H9 (cell line): ENCODE data around the gene TTC28. TPM values are rescaled to one million over a fixed set of nuclear protein-coding genes. Genes with fewer than 3 reads are reported as not detected.

Experiments
- DNase-seq: peaks from one replicate; pipeline ENCODE4 v3.0.0-alpha.2; 2017
- H2AFZ ChIP-seq: one replicate; pipeline ENCODE4 v1.6.1; 2013; ENCODE audit warnings: mild to moderate bottlenecking, low read length, control low read depth, moderate library complexity
- H2AK5ac ChIP-seq: 2 replicates; pipeline ENCODE4 v1.6.1; 2013; ENCODE audit warnings: low read length, control low read depth, mixed read lengths; ENCODE audit not compliant: insufficient read length
- H2BK120ac ChIP-seq: one replicate; pipeline ENCODE4 v1.6.1; 2013; ENCODE audit warnings: low read depth, mild to moderate bottlenecking, low read length, control low read depth, inconsistent platforms; ENCODE audit not compliant: poor library complexity, severe bottlenecking
- H2BK12ac ChIP-seq: 2 replicates; pipeline ENCODE4 v1.6.1; 2013; ENCODE audit warnings: low read length, control low read depth, mixed read lengths, low read depth; ENCODE audit not compliant: insufficient read length
- H2BK15ac ChIP-seq: 2 replicates; pipeline ENCODE4 v1.6.1; 2013; ENCODE audit warnings: low read depth, low read length, control low read depth
- H2BK20ac ChIP-seq: one replicate; pipeline ENCODE4 v1.6.1; 2013; ENCODE audit warnings: low read depth, mild to moderate bottlenecking, low read length, control low read depth, inconsistent platforms; ENCODE audit not compliant: poor library complexity, severe bottlenecking
- H2BK5ac ChIP-seq: 2 replicates; pipeline ENCODE4 v1.6.1; 2013; ENCODE audit warnings: low read length, control low read depth, mixed read lengths; ENCODE audit not compliant: insufficient read length
- H3K14ac ChIP-seq: 2 replicates; pipeline ENCODE4 v1.6.1; 2013; ENCODE audit warnings: low read length, control low read depth; ENCODE audit not compliant: insufficient read depth
- H3K18ac ChIP-seq: 2 replicates; pipeline ENCODE4 v1.6.1; 2013; ENCODE audit warnings: low read depth, mild to moderate bottlenecking, mixed read lengths, low read length, control low read depth; ENCODE audit not compliant: insufficient read length
- H3K23ac ChIP-seq: 2 replicates; pipeline ENCODE4 v1.6.1; 2013; ENCODE audit warnings: low read length, control low read depth, mixed read lengths, low read depth; ENCODE audit not compliant: insufficient read length
- H3K23me2 ChIP-seq: 2 replicates; pipeline ENCODE4 v1.6.1; 2013; ENCODE audit warnings: low read depth, mild to moderate bottlenecking, mixed read lengths, low read length, control low read depth; ENCODE audit not compliant: insufficient read length, poor library complexity, severe bottlenecking
- H3K27ac ChIP-seq: 2 replicates; pipeline ENCODE4 v1.5.1; 2013; ENCODE audit warnings: low read length, control low read depth, mixed read lengths, low read depth; ENCODE audit not compliant: insufficient read length
- H3K27me3 ChIP-seq: 2 replicates; pipeline ENCODE4 v1.6.1; 2013; ENCODE audit warnings: low read length, control low read depth, inconsistent platforms; ENCODE audit not compliant: insufficient read depth
- H3K4ac ChIP-seq: 2 replicates; pipeline ENCODE4 v1.6.1; 2013; ENCODE audit warnings: low read depth, mild to moderate bottlenecking, control low read depth, inconsistent platforms, low read length, moderate library complexity
- H3K4me1 ChIP-seq: 2 replicates; pipeline ENCODE4 v1.6.1; 2013; ENCODE audit warnings: low read length, control low read depth, inconsistent platforms; ENCODE audit not compliant: insufficient read depth
- H3K4me2 ChIP-seq: 2 replicates; pipeline ENCODE4 v1.6.1; 2013; ENCODE audit warnings: low read length, control low read depth, mixed read lengths; ENCODE audit not compliant: insufficient read length, insufficient read depth
- H3K56ac ChIP-seq: 2 replicates; pipeline ENCODE4 v1.6.1; 2013; ENCODE audit warnings: low read depth, mild to moderate bottlenecking, mixed read lengths, low read length, control low read depth; ENCODE audit not compliant: insufficient read length
- H3K79me1 ChIP-seq: 2 replicates; pipeline ENCODE4 v1.6.1; 2013; ENCODE audit warnings: low read depth, mild to moderate bottlenecking, moderate library complexity, low read length, control low read depth, inconsistent platforms; ENCODE audit not compliant: insufficient read depth, poor library complexity, severe bottlenecking
- H3K79me2 ChIP-seq: 2 replicates; pipeline ENCODE4 v1.6.1; 2013; ENCODE audit warnings: low read length, control low read depth, inconsistent platforms; ENCODE audit not compliant: insufficient read depth
- H3K9ac ChIP-seq: 2 replicates; pipeline ENCODE4 v1.6.1; 2013; ENCODE audit warnings: low read length, control low read depth, mixed read lengths; ENCODE audit not compliant: insufficient read length; ENCODE audit errors: extremely low read depth
- H3K9me3 ChIP-seq: one replicate; pipeline ENCODE4 v1.6.1; 2013; ENCODE audit warnings: low read depth, low read length, inconsistent platforms; ENCODE audit not compliant: control insufficient read depth
- H3T11ph ChIP-seq: one replicate; pipeline ENCODE4 v1.6.1; 2013; ENCODE audit warnings: mild to moderate bottlenecking, low read length, control low read depth, inconsistent platforms
- H4K20me1 ChIP-seq: one replicate; pipeline ENCODE4 v1.6.1; 2013; ENCODE audit not compliant: control insufficient read depth, insufficient read length, insufficient read depth
- H4K5ac ChIP-seq: 2 replicates; pipeline ENCODE4 v1.6.1; 2013; ENCODE audit warnings: low read depth, mild to moderate bottlenecking, mixed read lengths, low read length, control low read depth; ENCODE audit not compliant: insufficient read length
- H4K8ac ChIP-seq: replicated peaks from 2 replicates; pipeline ENCODE4 v1.6.1; 2013; ENCODE audit warnings: low read length, control low read depth, mixed read lengths, low read depth; ENCODE audit not compliant: insufficient read length
- H4K91ac ChIP-seq: 2 replicates; pipeline ENCODE4 v1.6.1; 2013; ENCODE audit warnings: low read depth, mild to moderate bottlenecking, moderate library complexity, mixed read lengths, low read length, control low read depth; ENCODE audit not compliant: insufficient read length
- H3K27ac Mint-ChIP-seq, 3 experiments: 2 replicates in 2 of 3; 3 replicates in 1 of 3; pipeline ENCODE4 v1.8.0; 2020 to 2021; ENCODE audit warnings: mixed read lengths in 3 of 3, mild to moderate bottlenecking in 1 of 3, moderate library complexity in 1 of 3
- H3K27me3 Mint-ChIP-seq: 2 replicates; pipeline ENCODE4 v1.8.0; 2021; ENCODE audit warnings: low read depth, mild to moderate bottlenecking, moderate library complexity, mixed read lengths
- H3K36me3 Mint-ChIP-seq, 3 experiments: 2 replicates in 2 of 3; 3 replicates in 1 of 3; pipeline ENCODE4 v1.8.0; 2020 to 2021; ENCODE audit warnings: low read depth in 3 of 3, mixed read lengths in 3 of 3; ENCODE audit not compliant: insufficient read depth in 1 of 3
- H3K4me1 Mint-ChIP-seq, 2 experiments: 2 replicates each; pipeline ENCODE4 v1.8.0; 2020; ENCODE audit warnings: mixed read lengths in 2 of 2
- H3K4me3 Mint-ChIP-seq, 2 experiments: 2 replicates in 1 of 2; 3 replicates in 1 of 2; pipeline ENCODE4 v1.8.0; 2020 to 2021; ENCODE audit warnings: mild to moderate bottlenecking in 2 of 2, mixed read lengths in 2 of 2, moderate library complexity in 1 of 2
- H3K9me3 Mint-ChIP-seq, 2 experiments: 2 replicates in 1 of 2; 3 replicates in 1 of 2; pipeline ENCODE4 v1.8.0; 2020; ENCODE audit warnings: mild to moderate bottlenecking in 2 of 2, mixed read lengths in 2 of 2, moderate library complexity in 1 of 2
- WGBS: extraction: QIAGEN DNeasy Blood & Tissue Kit; methylation state at CpG from one replicate; pipeline ENCODE4 v1.1.7; 2013; ENCODE audit warnings: missing lambda C conversion rate, low lambda C conversion rate, mixed read lengths; ENCODE audit not compliant: insufficient read length; ENCODE audit errors: extremely low coverage; 5-methylcytosine and 5-hydroxymethylcytosine counted together
- total RNA-seq: library from RNA; stranded (reverse); gene quantifications from 2 replicates; pipeline ENCODE4 v1.2.1, GENCODE V29; 2021
- TF ChIP-seq, protein P1 (sequence below): fragments of 200-600 bp; sonication (generic); conservative IDR thresholded peaks from 3 replicates; pipeline ENCODE4 v1.8.0; 2021; ENCODE audit warnings: antibody characterized with exemption, mild to moderate bottlenecking

Gene TTC28
- total RNA-seq, 1 experiment from 2014 or later = 13.6 TPM

DNA sequence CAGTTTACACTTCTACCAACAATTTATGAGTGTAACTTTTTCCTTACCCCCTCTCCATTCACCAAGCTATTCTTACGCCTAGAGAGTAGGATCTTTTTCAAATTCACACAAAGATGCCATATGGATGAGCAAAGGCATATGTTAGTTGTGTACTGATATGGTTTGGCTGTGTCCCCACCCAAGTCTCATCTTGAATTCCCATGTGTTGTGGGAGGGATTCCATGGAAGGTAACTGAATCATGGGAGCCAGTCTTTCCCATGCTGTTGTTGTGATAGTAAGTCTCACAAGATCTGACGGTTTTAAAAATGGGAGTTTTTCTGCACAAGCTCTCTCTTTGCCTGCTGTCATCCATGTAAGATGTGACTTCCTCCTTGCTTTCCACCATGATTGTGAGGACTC lies 40.3 kb downstream of the TTC28 start:
- Mint-ChIP-seq H3K27ac (no peak overlapping the region; a peak in 1 of 7 replicates), H3K4me3 (no peak overlapping the region), H3K4me1 (0 out of 4 replicates have a peak, but pooled peaks cover 2% of the 10 kb centered on the region in 2 experiments), H3K36me3 (no peaks in the 10 kb centered on the region), H3K9me3 (no peaks in the 10 kb centered on the region), H3K27me3 (no peaks in the 10 kb centered on the region)
- H3K14ac ChIP-seq = no peak overlapping the region
- no peaks in the 10 kb centered on the region for H3K79me1 ChIP-seq
- H3K4ac ChIP-seq = no peak overlapping the region
- no peak overlapping the region for H3K4me2 ChIP-seq
- H4K20me1 ChIP-seq = no peaks in the 10 kb centered on the region
- DNase-seq = no peak
- no peak overlapping the region for H3K18ac ChIP-seq
- H3K9ac ChIP-seq = no peak overlapping the region
- H3K23ac ChIP-seq = no peak overlapping the region
- no peaks in the 10 kb centered on the region for H3K27me3 ChIP-seq
- H3T11ph ChIP-seq = no peak overlapping the region
- TF ChIP-seq, protein P1, sequence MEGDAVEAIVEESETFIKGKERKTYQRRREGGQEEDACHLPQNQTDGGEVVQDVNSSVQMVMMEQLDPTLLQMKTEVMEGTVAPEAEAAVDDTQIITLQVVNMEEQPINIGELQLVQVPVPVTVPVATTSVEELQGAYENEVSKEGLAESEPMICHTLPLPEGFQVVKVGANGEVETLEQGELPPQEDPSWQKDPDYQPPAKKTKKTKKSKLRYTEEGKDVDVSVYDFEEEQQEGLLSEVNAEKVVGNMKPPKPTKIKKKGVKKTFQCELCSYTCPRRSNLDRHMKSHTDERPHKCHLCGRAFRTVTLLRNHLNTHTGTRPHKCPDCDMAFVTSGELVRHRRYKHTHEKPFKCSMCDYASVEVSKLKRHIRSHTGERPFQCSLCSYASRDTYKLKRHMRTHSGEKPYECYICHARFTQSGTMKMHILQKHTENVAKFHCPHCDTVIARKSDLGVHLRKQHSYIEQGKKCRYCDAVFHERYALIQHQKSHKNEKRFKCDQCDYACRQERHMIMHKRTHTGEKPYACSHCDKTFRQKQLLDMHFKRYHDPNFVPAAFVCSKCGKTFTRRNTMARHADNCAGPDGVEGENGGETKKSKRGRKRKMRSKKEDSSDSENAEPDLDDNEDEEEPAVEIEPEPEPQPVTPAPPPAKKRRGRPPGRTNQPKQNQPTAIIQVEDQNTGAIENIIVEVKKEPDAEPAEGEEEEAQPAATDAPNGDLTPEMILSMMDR = no peak
- no peak overlapping the region for H4K5ac ChIP-seq
- no peaks in the 10 kb centered on the region for H3K9me3 ChIP-seq
- H2BK5ac ChIP-seq = no peak overlapping the region
- no CpG with 5 or more reads among the region's 2 CpGs for WGBS
- H2BK120ac ChIP-seq = no peak overlapping the region
- H2AFZ ChIP-seq = no peak overlapping the region
- no peaks in the 10 kb centered on the region for H3K23me2 ChIP-seq
- no peak overlapping the region for H2BK12ac ChIP-seq
- H4K91ac ChIP-seq = no peak overlapping the region
- no peaks in the 10 kb centered on the region for H3K79me2 ChIP-seq
- H3K56ac ChIP-seq = no peak overlapping the region
- H3K27ac ChIP-seq = no peak overlapping the region
- H2AK5ac ChIP-seq = no peak overlapping the region
- no peak overlapping the region for H4K8ac ChIP-seq
- H2BK20ac ChIP-seq = no peak overlapping the region
- no peaks in the 10 kb centered on the region for H3K4me1 ChIP-seq
- H2BK15ac ChIP-seq = no peak overlapping the region
